ENCODE results near the gene SH3RF1.

DNA sequence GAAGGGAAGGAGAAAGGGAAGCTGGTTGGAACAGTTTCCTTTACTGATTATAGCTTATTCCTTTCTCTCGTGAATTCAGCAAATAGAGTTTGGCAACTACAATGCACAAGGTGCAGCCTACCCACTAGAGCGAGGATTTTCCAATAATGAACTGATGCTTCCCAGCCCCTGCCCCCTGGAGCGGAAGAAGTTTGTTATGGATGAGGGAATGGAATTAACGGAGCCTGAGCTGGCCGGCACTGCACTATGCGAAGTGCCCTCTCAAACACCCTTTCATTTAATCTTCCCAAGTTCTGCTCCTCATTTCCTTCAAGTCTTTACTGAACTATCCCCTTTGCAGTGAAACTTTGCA, 218.2 kb downstream of the SH3RF1 start:
- TF ChIP-seq, protein P1, sequence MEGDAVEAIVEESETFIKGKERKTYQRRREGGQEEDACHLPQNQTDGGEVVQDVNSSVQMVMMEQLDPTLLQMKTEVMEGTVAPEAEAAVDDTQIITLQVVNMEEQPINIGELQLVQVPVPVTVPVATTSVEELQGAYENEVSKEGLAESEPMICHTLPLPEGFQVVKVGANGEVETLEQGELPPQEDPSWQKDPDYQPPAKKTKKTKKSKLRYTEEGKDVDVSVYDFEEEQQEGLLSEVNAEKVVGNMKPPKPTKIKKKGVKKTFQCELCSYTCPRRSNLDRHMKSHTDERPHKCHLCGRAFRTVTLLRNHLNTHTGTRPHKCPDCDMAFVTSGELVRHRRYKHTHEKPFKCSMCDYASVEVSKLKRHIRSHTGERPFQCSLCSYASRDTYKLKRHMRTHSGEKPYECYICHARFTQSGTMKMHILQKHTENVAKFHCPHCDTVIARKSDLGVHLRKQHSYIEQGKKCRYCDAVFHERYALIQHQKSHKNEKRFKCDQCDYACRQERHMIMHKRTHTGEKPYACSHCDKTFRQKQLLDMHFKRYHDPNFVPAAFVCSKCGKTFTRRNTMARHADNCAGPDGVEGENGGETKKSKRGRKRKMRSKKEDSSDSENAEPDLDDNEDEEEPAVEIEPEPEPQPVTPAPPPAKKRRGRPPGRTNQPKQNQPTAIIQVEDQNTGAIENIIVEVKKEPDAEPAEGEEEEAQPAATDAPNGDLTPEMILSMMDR (IDR thresholded peaks at IDR 0.05) = no peak
- no peak for TF ChIP-seq POLR2A (IDR thresholded peaks at IDR 0.05)

All from uterus (tissue), 2 donors.